ENCODE data around the gene EXD1.
"Not testable (repeated sequence)": the region's sequence is repeated elsewhere in the genome, so short reads cannot be mapped to it uniquely, and the experiment has no call there.

The EXD1 gene

DNA sequence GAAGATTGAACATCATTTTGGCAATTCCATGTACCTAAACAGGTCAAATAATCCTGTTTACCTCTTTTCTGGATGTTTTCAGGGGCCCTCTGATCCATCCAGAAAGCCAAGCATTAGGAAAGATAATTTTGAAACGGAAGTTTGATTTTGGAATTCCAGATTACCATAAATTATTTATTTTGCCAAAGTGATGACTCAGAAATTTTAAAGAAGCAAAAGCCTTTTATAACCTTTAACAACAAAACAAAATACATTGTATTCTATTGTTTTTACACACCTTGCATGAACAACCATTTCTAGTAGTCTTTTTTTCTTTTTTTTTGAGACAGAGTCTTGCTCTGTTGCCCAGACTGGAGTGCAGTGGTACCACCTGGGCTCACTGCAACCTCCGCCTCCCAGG is 82.5 kb downstream of the EXD1 start:
- no peak for DNase-seq (ENCODE audit: low spot score)

DNA sequence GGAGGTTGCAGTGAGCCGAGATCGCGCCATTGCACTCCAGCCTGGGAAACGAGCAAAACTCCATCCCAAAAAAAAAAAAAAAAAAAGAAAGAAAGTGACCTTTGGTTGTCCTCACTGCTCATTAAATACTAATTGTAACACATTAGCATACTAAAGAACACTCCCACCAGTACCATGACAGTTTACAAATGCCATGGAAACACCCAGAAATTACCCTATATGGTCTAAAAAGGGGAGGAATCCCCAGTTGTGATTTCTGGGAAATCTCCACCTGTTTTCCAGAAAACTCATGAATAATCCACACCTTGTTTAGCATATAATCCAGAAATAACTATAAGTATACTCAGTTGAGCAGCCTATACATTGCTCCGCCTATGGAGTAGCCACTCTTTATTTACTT is 90.9 kb downstream of the EXD1 start:
- no peak for DNase-seq (ENCODE audit: low spot score)

DNA sequence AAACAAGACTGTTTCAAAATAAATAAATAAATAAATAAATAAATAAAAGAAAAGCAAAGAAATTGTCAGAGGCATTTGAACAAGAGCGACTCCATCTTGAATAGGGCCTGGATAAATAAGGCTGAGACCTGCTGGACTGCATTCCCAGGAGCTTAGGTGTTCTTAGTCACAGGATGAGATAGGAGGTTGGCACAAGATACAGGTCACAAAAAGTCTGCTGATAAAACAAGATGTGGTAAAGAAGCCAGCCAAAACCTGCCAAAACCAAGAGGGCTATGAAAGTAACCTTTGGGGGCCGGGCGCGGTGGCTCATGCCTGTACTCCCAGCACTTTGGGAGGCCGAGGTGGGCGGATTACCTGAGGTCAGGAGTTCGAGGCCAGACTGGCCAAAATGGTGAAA is 91.4 kb downstream of the EXD1 start:
- DNase-seq (ENCODE audit: low spot score) = not testable (repeated sequence)

DNA sequence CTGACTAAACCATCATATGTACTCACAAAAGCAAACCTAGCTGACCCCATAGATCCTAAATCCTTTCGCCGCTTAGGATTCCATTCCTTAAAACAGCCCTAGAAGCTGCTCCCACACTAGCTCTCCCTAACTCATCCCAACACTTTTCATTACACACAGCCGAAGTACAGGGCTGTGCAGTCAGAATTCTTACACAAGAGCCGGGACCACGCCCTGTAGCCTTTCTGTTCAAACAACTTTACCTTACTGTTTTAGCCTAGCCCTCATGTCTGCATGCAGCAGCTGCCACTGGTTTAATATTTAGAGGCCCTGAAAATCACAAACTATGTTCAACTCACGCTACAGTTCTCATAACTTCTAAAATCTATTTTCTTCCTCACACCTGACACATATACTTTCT is 95.0 kb downstream of the EXD1 start:
- not testable (repeated sequence) for DNase-seq (ENCODE audit: low spot score)

DNA sequence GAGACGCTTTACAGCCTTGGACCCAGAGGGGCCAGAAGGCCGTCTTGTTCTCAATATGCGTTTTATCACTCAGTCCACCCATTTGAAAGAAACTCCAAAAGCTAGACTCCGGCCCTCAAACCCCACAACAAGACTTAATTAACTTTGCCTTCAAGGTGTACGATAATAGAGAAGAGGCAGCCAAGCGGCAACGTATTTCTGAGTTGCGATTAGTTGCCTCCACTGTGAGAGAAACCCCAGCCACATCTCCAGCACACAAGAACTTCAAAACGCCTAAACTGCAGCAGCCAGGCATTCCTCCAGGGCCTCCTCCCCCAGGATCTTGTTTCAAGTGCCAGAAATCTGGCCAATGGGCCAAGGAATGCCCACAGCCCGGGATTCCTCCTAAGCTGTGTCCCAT is 97.1 kb downstream of the EXD1 start:
- DNase-seq (ENCODE audit: low spot score) = no peak
